ENCODE measurements around the gene IFI27L2. TPM values are rescaled to one million over a fixed set of nuclear protein-coding genes. Genes with fewer than 3 reads are reported as not detected.
A peak's percentile ranks its signal among the peaks of the same experiment; 100 is the strongest.

The IFI27L2 gene
- total and polyA plus RNA-seq, 2 experiments from 2014 or later: 23.4 to 38.5 TPM

DNA sequence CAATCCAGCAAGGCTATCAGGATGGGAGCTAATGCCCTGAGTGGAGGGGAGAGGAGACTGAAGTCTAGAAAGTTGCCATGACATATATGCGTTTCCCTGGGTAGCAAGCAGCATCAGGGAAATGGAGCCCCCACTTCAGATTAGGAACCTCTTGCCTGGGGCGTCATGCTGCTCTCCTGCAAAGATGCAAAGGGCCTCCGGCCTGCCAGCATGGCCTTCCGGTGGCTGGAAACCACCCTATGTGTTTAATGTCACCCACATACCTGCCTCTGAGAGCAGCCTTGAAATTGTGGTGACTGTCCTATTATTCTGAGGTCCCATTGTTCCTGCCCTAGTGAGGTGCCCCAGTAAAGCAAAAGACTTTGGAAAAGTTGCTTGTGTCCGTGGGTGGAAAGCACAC, 10.0 kb upstream of the IFI27L2 start:
- Mint-ChIP-seq H3K27ac (no peak overlapping the region), H3K27me3 (ENCODE audit: insufficient read depth, low read depth, poor library complexity) (peaks cover 10% of the 10 kb centered on the region), H3K36me3 (ENCODE audit: low read depth) (peaks cover 10% of the 10 kb centered on the region; the same call in 2 of the 3 replicates), H3K9me3 (peaks cover 21% of the 10 kb centered on the region), H3K4me1 (peaks cover 16% of the 10 kb centered on the region), H3K4me3 (no peak overlapping the region)
- TF ChIP-seq POLR2AphosphoS5 (IDR thresholded peaks at IDR 0.05; ENCODE audit: low read depth) (no peak), ZNF331 (CRISPR knock-in tag; IDR thresholded peaks at IDR 0.05; ENCODE audit: low read depth) (no peak), EZH2phosphoT487 (IDR thresholded peaks at IDR 0.05; ENCODE audit: unreplicated experiment) (no peak), JUNB (IDR thresholded peaks at IDR 0.05; ENCODE audit: unreplicated experiment) (no peak)
- TF ChIP-seq, protein P1, sequence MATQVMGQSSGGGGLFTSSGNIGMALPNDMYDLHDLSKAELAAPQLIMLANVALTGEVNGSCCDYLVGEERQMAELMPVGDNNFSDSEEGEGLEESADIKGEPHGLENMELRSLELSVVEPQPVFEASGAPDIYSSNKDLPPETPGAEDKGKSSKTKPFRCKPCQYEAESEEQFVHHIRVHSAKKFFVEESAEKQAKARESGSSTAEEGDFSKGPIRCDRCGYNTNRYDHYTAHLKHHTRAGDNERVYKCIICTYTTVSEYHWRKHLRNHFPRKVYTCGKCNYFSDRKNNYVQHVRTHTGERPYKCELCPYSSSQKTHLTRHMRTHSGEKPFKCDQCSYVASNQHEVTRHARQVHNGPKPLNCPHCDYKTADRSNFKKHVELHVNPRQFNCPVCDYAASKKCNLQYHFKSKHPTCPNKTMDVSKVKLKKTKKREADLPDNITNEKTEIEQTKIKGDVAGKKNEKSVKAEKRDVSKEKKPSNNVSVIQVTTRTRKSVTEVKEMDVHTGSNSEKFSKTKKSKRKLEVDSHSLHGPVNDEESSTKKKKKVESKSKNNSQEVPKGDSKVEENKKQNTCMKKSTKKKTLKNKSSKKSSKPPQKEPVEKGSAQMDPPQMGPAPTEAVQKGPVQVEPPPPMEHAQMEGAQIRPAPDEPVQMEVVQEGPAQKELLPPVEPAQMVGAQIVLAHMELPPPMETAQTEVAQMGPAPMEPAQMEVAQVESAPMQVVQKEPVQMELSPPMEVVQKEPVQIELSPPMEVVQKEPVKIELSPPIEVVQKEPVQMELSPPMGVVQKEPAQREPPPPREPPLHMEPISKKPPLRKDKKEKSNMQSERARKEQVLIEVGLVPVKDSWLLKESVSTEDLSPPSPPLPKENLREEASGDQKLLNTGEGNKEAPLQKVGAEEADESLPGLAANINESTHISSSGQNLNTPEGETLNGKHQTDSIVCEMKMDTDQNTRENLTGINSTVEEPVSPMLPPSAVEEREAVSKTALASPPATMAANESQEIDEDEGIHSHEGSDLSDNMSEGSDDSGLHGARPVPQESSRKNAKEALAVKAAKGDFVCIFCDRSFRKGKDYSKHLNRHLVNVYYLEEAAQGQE (IDR thresholded peaks at IDR 0.05; ENCODE audit: unreplicated experiment): no peak
- Histone ChIP-seq H3K27ac (ENCODE audit: low read depth) (no peak overlapping the region), H3K27me3 (ENCODE audit: insufficient read depth) (no peaks in the 10 kb centered on the region), H3F3A (replicated peaks; ENCODE audit: low read depth) (no peaks in the 10 kb centered on the region), H3K4me3 (no peak overlapping the region), H3K79me2 (replicated peaks; ENCODE audit: insufficient read depth) (no peaks in the 10 kb centered on the region), H3K36me3 (ENCODE audit: insufficient read depth) (no peaks in the 10 kb centered on the region), H3K9me2 (ENCODE audit: insufficient read depth) (no peaks in the 10 kb centered on the region), H3K4me1 (ENCODE audit: insufficient read depth) (peaks cover 8% of the 10 kb centered on the region), H4K20me1 (replicated peaks; ENCODE audit: insufficient read depth) (no peaks in the 10 kb centered on the region), H3K4me2 (peak overlapping the region; percentile 36; the same call in 1 of the 2 replicates), H2AFZ (no peak overlapping the region; the same call in 1 of the 2 replicates)
- ATAC-seq: no peak
- DNase-seq (ENCODE audit: low spot score): no peak

DNA sequence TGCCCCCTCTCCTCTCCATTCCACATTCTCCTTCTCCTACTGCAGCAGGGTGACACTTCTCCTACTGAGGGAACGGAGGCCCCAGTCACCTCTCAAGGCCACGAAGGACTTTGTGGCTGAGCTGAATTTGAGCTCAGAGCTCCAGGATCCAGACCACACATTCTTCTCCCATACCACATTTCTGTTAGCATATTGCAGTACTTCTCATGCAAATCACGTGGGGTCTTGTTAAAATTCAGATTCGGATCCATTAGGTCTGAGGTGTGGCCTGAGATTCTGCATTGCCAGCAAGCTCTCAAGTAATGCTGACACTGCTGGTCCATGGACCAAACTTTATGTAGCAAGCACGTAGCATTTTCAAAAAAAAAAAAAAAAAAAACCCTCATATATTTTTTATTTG, 9.6 kb upstream of the IFI27L2 start:
- Mint-ChIP-seq H3K4me3 (no peak overlapping the region), H3K9me3 (peaks cover 21% of the 10 kb centered on the region), H3K36me3 (ENCODE audit: low read depth) (peaks cover 10% of the 10 kb centered on the region; the same call in 2 of the 3 replicates), H3K4me1 (peaks cover 15% of the 10 kb centered on the region), H3K27ac (no peak overlapping the region), H3K27me3 (ENCODE audit: insufficient read depth, low read depth, poor library complexity) (peaks cover 10% of the 10 kb centered on the region)
- DNase-seq (ENCODE audit: low spot score): no peak
- Histone ChIP-seq H3K4me3 (no peak overlapping the region), H4K20me1 (replicated peaks; ENCODE audit: insufficient read depth) (no peaks in the 10 kb centered on the region), H3K9me2 (ENCODE audit: insufficient read depth) (no peaks in the 10 kb centered on the region), H3K27me3 (ENCODE audit: insufficient read depth) (no peaks in the 10 kb centered on the region), H3K36me3 (ENCODE audit: insufficient read depth) (no peaks in the 10 kb centered on the region), H3K79me2 (replicated peaks; ENCODE audit: insufficient read depth) (no peaks in the 10 kb centered on the region), H3K4me2 (peak overlapping the region; percentile 36; the same call in 1 of the 2 replicates), H3F3A (replicated peaks; ENCODE audit: low read depth) (no peaks in the 10 kb centered on the region), H3K4me1 (ENCODE audit: insufficient read depth) (peaks cover 7% of the 10 kb centered on the region; the same call in 1 of the 2 replicates), H2AFZ (peak overlapping the region; percentile 67), H3K27ac (ENCODE audit: low read depth) (no peak overlapping the region)
- no peak for ATAC-seq
- TF ChIP-seq, protein P2, sequence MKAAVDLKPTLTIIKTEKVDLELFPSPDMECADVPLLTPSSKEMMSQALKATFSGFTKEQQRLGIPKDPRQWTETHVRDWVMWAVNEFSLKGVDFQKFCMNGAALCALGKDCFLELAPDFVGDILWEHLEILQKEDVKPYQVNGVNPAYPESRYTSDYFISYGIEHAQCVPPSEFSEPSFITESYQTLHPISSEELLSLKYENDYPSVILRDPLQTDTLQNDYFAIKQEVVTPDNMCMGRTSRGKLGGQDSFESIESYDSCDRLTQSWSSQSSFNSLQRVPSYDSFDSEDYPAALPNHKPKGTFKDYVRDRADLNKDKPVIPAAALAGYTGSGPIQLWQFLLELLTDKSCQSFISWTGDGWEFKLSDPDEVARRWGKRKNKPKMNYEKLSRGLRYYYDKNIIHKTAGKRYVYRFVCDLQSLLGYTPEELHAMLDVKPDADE (IDR thresholded peaks at IDR 0.05): no peak
- TF ChIP-seq POLR2AphosphoS5 (IDR thresholded peaks at IDR 0.05; ENCODE audit: low read depth) (no peak), JUNB (IDR thresholded peaks at IDR 0.05; ENCODE audit: unreplicated experiment) (no peak), EZH2 (IDR thresholded peaks at IDR 0.05; ENCODE audit: low read depth, unreplicated experiment) (no peak)
- TF ChIP-seq, protein P3, sequence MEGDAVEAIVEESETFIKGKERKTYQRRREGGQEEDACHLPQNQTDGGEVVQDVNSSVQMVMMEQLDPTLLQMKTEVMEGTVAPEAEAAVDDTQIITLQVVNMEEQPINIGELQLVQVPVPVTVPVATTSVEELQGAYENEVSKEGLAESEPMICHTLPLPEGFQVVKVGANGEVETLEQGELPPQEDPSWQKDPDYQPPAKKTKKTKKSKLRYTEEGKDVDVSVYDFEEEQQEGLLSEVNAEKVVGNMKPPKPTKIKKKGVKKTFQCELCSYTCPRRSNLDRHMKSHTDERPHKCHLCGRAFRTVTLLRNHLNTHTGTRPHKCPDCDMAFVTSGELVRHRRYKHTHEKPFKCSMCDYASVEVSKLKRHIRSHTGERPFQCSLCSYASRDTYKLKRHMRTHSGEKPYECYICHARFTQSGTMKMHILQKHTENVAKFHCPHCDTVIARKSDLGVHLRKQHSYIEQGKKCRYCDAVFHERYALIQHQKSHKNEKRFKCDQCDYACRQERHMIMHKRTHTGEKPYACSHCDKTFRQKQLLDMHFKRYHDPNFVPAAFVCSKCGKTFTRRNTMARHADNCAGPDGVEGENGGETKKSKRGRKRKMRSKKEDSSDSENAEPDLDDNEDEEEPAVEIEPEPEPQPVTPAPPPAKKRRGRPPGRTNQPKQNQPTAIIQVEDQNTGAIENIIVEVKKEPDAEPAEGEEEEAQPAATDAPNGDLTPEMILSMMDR (conservative IDR thresholded peaks at IDR 0.05; ENCODE audit: low read depth in 2 of 2): no peak
- TF ChIP-seq, protein P4, sequence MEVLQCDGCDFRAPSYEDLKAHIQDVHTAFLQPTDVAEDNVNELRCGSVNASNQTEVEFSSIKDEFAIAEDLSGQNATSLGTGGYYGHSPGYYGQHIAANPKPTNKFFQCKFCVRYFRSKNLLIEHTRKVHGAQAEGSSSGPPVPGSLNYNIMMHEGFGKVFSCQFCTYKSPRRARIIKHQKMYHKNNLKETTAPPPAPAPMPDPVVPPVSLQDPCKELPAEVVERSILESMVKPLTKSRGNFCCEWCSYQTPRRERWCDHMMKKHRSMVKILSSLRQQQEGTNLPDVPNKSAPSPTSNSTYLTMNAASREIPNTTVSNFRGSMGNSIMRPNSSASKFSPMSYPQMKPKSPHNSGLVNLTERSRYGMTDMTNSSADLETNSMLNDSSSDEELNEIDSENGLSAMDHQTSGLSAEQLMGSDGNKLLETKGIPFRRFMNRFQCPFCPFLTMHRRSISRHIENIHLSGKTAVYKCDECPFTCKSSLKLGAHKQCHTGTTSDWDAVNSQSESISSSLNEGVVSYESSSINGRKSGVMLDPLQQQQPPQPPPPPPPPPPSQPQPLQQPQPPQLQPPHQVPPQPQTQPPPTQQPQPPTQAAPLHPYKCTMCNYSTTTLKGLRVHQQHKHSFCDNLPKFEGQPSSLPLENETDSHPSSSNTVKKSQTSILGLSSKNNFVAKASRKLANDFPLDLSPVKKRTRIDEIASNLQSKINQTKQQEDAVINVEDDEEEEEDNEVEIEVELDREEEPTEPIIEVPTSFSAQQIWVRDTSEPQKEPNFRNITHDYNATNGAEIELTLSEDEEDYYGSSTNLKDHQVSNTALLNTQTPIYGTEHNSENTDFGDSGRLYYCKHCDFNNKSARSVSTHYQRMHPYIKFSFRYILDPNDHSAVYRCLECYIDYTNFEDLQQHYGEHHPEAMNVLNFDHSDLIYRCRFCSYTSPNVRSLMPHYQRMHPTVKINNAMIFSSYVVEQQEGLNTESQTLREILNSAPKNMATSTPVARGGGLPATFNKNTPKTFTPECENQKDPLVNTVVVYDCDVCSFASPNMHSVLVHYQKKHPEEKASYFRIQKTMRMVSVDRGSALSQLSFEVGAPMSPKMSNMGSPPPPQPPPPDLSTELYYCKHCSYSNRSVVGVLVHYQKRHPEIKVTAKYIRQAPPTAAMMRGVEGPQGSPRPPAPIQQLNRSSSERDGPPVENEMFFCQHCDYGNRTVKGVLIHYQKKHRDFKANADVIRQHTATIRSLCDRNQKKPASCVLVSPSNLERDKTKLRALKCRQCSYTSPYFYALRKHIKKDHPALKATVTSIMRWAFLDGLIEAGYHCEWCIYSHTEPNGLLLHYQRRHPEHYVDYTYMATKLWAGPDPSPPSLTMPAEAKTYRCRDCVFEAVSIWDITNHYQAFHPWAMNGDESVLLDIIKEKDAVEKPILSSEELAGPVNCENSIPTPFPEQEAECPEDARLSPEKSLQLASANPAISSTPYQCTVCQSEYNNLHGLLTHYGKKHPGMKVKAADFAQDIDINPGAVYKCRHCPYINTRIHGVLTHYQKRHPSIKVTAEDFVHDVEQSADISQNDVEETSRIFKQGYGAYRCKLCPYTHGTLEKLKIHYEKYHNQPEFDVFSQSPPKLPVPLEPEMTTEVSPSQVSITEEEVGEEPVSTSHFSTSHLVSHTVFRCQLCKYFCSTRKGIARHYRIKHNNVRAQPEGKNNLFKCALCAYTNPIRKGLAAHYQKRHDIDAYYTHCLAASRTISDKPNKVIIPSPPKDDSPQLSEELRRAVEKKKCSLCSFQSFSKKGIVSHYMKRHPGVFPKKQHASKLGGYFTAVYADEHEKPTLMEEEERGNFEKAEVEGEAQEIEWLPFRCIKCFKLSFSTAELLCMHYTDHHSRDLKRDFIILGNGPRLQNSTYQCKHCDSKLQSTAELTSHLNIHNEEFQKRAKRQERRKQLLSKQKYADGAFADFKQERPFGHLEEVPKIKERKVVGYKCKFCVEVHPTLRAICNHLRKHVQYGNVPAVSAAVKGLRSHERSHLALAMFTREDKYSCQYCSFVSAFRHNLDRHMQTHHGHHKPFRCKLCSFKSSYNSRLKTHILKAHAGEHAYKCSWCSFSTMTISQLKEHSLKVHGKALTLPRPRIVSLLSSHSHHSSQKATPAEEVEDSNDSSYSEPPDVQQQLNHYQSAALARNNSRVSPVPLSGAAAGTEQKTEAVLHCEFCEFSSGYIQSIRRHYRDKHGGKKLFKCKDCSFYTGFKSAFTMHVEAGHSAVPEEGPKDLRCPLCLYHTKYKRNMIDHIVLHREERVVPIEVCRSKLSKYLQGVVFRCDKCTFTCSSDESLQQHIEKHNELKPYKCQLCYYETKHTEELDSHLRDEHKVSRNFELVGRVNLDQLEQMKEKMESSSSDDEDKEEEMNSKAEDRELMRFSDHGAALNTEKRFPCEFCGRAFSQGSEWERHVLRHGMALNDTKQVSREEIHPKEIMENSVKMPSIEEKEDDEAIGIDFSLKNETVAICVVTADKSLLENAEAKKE (CRISPR knock-in tag; IDR thresholded peaks at IDR 0.05): no peak
